Limb (tissue), 2 donors: Measurements from ENCODE around the gene ARF1.

Source experiments
- DNase-seq, 2 donors: peaks; one replicate each; pipeline ENCODE4 v3.0.0-alpha.2; 2016; ENCODE audit errors: extremely low spot score in 2 of 2

The ARF1 gene

DNA sequence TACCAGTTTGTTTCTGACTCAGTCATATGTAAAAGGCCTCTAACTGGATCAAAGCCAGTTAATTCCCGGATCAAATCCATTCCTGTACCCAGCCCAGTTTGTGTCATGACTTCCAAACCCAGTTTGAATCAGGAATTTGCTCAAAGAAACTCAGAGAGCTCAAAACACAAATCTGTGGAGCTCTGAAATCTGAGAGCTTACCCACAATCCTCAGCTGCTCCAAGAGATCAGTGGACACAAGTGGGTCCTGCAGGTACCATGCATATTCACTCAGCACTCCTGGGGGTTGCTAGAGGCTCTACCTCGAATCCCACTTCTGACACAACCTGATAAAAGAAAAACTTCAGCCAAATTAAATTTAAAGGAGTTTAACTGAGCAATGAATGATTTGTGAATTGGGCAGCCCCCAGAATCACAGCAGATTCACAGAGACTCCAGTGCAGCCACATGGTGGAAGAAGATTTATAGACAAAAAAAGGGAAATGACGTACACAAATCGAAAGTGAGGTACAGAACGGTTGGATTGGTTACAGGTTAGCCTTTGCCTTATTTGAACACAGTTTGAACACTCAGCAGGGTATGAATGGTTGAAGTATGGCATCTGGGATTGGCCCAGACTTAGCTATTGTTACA lies 38.5 kb downstream of the ARF1 start:
- DNase-seq: no peak

DNA sequence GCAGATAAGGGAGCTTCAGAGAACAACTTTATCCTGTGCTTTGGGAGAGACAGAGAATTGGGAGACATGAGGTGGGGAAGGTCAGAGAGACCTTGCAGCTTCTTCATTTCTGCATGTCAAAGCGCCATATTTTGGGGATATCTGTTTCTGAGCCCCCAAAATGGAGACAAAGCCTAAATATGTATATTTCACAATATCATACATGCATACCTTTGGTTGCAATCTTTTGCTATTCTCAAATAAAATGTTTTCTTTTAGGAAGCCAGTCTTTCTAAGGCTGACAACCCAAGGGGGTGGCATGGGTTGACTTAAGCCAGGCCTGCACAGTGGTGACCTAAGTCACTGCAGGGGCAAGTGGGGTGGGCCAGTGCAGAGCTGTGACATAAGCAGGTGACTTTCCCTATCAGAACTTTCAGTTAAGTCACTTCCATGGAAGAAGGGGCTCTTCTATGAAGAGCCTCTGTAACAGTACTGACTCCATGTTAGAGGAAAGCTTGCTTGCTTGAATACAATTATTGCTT lies 40.5 kb downstream of the ARF1 start:
- DNase-seq: no peak

DNA sequence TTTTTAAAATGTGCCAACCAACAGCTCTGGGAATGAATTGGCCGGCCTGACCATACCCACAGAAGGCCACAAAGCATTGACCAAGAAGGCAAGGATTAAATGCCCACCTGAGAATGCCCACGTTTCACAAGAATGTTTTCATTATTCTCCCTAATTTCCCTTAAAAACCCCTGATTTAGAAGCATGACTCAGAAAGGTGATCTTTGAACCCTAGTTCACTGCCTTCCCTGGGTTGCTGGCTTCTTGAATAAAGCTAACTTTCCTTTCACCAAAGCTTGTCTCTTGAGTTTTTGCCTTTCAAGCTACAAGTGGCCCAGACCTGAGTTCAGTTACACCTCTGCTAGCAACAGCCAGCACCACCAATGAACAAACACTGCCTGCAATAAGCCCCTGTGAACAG lies 41.0 kb downstream of the ARF1 start:
- no peak for DNase-seq

DNA sequence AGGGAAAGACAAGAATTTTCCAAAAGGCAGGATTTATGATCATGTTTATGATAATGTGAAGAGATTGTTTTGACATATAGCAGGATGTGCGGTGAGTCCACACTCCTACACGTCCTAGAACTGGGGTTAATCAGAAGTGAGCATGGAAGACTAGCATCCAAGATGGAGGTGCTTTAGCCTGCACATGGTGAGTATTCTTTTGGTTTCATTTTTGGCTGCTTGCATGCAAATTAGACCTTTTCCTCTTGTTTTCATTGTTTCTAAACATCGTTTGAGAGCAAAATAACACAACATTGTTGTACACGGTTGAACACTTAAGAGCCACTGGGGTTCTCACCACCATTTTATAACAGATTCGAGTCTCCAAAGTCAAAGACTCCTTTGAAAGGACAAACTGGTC lies 42.7 kb downstream of the ARF1 start:
- no peak for DNase-seq

DNA sequence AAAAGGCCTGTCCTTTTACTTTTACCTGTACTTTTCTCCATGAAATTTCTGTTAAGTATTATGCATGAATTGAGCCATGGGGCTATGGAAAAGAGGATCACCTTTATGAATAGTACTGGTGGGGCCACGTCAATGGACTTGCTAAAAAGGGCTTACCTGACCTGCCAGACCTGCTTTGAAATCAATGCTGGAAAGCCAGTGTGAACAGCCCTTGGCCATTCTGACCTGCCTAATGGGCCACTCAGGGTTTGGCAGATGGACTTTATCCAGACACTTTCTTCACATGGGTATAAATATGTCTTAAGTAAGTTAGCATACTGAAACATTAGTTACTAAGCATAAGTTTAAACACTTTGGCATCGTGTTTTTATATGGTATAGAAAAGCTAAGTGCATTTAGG lies 49.3 kb downstream of the ARF1 start:
- no peak for DNase-seq

DNA sequence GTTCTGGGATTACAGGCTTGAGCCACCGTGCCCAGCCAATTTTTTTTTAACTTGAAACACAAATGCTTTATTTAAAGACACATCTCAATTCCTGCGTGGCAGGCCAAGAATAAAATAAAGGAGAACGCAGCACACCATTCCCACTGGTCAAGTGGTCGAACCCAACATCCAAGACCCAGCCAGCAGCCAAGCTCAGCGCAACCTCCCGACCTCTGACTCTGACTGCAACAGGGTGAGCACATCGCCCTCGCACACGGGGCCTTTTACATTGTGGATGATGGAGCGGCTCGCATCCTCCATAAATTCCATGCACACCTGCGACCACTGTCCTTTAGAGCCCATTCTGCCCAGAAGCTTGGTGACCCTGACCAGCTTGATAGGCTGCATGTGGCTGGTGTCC lies 52.1 kb downstream of the ARF1 start:
- no peak for DNase-seq

DNA sequence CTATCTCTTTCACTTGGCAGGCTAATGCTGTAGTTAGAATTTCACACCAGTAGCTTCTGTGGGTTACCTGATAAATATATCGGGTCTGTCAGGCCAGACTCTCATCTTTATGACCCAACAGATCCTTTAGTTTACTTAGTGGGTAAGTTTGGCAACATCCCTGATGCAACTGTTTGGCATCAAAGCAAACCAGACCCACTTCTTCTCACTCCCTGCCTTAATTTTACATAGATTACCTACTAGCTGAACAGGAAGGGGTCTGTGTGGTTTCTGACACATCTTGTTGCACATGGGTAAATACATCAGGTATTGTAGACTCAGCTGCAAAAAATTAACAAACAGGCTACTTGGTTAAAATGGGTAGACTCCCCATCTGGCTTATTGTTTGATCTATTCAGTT lies 54.4 kb downstream of the ARF1 start:
- DNase-seq: no peak

DNA sequence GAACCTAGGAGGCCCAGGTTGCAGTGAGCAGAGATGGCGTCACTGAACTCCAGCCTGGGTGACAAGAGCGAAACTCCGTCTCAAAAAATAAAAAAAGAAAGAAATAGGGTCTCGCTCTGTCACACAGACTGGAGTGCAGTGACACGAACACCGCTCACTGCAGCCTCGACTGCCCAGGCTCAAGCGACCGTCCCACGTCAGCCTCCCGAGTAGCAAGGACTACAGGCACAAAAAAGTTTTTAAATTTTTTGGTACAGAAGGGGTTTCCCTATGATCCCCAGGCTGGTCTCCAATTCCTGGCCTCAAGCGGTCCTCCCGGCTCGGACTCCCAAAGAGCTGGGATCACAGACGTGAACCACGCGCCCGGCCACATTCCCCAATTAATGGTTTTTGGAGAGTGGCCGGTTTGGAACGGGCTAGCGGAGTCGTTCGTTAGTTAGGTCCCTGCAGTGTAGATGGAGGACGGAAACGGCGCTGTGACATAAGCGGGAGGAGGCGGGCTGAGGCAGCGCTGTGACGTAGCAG lies 57.0 kb downstream of the ARF1 start:
- no peak for DNase-seq

DNA sequence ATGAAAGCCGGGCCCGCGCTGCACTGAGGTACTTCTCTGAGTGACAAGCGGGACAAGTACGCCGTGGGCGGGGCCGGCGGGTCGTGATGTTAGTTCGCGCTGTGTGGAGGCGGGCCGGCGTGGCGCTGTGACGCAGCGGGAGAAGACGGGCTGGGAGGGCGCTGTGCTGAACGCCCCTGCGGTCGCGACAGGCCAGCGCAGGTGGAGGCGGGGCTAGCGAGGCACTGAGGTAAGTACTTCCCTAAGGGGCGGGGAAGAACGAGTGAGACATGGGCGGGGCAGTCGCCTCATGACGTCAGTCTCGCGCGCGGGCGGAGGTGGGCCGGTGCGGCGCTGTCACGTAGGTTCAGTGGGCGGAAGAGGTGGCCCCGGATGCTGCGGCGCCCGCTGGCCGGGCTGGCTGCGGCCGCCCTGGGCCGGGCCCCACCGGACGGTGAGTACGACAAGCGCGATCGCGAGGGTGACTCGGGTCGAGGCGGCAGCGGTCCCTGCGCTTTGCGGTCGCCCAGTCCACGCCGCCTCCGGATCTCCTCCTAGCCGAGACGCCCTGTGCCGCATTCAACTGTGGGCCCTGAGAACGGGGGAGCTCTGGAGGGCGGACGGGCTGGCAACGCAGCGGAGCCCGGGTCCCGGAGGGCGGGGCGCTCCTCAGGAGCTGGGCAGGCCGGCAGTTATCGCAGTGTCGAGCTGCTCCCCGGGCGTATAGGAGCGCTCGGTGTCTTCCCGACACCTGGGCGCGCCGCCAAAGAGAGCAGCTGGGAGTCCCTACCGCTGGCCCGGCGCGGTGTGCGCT lies 57.6 kb downstream of the ARF1 start, which contains the start of gene GUK1:
Gene GUK1, plus strand, starts transcription at position 349 of the 793 bp plus-strand sequence. Its CDS starts 24 bp downstream, at position 373.
- peak; percentile 96 to 99 for DNase-seq

DNA sequence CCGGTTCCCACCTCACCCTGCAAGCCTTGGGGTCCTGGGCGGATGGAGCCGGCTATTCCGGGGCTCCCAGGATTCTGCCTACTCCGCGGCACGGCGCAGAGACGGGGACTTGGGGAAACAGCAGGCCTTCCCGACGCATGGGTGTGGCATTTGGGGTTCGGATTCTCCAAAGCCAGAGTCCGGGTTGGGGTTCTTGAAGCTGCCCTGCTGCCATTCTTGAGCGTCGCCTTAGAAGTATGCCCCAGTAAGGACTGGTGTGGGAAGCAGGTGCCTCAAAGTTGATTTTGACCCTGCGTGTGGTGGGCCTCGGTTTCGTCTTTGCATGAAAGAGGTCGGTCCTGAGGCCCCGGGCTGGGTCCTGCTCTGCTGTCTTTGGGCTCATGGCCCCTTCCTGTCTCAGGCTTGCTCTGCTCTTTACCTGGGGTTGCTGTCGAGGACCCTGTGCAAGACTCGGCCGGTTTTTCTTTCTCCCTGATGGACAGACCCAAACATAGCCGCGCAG lies 58.3 kb downstream of the ARF1 start:
- no peak for DNase-seq

DNA sequence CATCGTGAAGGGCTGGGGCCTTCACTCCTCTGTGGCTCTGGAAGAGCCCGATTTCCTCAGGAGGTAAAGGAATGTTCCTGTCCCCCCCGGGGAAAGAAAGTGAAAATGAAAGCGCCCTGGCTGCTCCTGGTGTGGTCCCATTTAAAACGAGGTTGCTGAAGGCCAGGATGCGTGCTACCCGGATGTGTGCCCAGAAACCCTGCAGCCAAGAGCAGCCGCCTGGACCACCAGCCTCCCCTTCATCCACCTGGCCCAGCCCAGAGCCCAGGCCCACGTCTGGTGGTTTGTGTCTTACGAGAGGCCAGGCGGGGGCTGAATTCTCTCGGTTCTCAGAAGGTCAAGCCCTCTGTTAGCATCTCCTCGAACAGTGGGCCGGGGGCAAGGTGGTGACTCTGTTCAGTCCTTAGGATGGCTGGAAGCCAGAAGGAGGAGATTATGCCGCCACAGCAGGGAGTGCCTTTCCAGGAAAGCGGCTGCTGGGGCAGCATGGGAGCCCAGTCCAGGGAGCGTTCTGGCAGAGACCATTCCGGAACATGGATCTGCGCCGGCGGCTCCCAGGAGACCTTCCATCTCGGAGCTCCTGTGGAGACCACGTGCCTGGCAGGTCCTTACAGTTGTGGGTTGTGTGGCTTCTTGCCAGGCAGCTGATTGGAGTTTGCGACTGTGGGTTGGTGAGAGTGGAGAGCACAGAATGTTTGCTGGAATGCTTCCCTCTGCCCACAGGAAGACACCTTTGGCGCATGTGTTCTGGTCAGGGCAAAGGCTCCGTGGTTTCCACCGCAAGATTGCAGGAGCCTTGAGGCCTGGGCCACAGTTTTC lies 58.9 kb downstream of the ARF1 start:
- peak in 1 of 2 donors; percentile 40 for DNase-seq

DNA sequence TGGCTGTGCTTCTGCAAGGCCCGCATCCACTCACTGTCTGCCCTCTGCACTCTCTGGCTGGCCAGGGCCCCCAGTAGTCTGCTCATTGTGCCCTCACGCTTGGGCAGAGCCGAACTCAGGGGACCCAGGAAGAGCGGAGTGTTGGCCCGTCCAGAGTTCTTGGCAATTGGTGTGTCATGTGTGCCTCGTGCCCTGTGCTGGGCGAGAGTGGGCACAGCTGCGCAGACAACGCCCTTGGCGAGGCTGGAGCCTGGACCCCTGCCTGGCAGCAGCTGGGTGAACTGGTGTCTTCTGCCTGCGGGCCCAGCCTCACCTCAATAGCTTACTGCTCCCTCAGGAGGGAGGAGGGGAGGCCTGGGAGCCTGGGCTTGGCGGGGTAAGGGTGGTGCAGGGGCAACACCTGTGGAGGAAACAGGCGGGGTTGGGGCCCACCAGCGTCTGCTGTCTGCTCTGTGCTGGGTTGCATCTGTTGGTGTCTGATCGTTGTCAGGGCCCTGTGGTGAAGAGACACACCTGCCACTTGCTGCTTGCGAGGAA lies 59.7 kb downstream of the ARF1 start:
- DNase-seq: peak in 1 of 2 donors; percentile 34

DNA sequence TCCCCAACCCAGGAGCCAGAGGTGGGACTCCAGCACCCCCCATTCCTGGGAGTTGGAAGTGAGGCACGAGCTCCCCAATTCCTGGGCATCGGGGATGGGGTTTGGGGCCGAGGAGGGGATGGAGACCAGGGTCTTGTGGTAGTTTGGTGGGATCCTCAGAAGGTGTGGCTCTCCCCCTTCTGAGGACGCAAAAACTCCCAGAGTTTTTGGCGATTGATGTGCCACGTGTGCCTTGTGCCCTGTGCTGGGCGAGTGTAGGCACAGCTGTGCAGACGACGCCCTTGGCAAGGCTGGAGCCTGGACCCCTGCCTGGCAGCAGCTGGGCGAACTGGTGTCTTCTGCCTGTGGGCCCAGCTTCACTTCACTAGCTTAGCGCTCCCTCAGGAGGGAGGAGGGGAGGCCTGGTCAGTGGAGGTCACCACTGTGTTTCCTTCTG lies 60.2 kb downstream of the ARF1 start:
- DNase-seq: no peak

DNA sequence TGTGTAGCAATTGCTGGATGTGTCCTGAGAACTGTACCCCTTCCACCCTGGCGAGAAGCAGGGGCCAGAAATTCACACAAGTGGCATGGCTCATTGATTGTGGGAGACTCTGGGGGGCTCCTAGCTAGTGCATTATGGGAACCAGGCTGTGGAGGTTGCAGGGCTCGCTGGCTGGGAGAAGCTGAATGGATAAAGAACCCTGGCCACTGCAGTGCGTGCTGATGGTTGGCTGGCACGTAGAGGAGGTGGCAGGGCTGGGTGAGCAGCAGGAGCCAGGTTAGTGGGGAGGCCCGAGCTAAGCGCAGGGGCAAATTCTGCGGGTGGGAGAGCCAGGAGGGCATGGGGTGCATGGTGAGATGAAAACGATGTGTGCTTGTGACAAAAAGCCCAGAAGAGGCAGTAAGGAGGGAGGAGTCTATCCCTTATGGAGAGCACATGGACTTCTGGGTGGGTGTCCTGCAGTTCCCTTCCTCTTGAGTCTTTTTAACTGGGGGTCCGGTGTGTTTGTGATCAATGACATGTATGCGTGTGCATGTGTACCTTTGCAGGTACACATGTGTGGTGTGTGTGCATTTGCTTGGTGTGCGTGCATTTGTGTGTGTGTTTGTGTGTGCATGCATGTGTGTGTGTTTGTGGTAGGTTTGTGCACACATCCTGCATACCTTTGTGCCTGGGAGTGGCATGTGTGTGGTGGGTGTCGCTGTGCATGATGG lies 61.1 kb downstream of the ARF1 start:
- no peak for DNase-seq

DNA sequence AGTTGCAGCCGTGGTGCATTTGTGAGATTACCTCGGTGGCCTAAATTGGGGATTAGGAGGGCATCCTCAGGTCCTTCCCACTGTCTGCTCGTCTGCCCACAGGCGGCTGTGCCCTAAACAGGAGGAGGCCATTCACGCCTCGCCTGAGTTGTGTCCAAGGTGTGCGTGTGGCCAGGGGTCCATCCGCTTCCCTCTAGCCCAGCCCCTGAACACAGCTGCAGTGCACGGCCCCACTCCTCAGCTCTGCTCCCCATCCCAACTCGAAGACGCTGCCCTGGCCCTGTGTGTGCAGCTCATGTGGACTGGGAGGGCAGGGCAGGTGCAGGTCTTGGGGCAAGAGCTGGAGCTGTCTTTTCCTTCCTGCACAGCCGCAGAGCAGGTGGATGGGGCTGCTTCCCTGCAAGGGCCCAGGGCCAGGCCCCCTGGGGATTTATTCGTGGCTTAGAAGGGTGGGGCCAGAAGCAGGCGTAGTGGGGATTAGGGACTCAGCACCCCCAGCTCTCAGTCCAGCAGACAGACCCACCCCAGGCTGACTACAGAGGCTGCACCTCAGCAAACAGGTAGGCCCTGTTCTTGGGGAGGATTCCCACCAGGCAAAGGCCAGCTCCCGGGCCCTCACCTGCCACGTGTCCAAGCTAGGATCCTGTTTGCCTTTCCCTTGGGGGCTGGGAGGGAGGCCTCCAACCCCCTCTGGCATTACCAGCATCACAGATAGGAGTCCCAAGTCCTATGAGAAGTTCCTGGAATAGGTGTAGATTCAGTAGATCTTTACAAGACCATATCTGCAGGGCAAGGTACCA lies 61.9 kb downstream of the ARF1 start:
- DNase-seq: no peak

DNA sequence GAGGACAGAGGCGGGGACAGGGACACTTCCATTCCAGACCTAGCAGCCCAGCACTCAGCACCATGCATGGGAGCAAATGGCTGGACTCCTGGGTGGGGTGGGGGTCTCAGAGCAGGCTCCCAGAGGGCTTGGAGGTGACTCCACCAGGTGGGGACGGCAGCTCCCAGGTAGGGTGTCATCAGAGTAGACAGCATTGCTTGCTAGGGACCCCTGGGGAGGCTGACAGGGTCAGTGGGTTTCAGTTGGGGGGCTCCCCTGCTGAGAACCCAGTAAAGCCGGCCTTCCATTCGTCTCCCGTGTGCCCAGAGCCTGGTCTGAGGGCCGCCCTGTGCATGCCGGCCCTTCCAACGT lies 62.5 kb downstream of the ARF1 start:
- DNase-seq: no peak

DNA sequence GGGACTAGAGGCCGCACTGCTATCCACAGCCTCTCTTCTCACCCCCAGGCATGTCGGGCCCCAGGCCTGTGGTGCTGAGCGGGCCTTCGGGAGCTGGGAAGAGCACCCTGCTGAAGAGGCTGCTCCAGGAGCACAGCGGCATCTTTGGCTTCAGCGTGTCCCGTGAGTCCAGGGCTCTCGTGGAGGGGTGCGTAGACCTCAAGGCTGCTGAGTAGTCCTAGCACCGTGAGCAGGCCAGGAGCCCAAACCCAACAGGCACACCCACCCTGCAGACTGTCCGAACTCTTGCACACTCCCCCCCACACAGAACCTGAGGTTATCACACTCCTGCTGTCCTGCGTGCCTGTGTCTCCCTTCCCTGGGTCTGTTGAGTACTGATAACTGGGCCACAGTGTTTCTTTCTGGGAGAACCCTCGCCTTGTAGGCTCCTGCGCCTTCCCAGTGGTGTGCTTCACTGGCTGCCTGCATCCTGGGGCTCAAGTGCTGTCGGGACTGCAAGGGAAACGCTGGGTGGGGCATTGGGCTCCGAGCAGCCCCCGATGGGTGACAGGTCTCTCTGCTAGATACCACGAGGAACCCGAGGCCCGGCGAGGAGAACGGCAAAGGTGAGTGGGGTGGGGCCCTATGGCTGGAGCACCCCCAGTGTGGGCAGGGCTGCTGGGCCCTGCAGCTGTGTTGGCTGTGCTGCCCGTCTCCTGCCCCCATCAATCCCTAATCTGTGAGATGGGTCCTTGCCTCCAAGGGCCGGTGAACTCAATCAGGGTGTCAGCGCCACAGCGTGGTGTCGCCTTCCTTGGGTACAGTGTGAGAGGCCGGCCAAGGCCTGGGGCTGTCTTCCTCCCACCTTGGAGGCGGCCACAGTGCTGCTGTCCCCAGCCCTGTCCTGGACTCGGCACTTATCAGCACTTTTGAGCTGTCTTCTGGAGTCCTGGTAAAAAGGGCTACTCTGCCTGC lies 63.2 kb downstream of the ARF1 start:
- DNase-seq: peak in 1 of 2 donors; percentile 23

DNA sequence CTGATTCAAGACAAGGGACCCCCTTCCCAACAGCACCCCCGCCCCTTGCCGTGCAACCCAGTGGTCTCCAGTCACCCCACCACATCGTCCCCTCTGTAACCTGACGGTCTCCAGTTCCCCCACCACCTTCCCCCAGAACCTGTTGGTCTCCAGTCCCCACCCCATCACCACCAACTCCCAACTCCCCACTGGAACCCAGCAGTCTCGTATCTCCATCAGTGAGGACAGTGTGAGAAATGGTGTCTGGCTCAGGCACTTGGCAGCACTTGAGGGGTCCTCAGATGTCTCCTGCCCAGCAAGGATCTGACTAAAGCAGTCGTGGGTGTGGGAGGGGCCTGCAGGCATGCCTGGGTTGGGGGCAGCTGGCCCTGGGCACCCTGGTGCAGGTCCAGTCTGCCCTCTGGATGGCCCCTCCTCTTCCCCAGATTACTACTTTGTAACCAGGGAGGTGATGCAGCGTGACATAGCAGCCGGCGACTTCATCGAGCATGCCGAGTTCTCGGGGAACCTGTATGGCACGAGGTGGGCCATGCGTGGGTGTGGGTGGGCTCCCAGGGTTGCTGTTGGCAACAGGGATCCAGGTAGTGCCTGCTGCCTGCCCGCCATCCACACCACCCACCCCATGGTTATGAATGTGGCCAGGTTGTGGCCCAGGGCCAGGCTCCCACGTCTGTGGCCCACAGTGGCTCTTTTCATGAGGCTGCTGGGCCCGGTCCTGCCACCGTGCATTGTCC lies 64.1 kb downstream of the ARF1 start:
- no peak for DNase-seq
